A549 (cell line): ENCODE results near the gene C20orf204. TPM values are rescaled to one million over a fixed set of nuclear protein-coding genes. Genes with fewer than 3 reads are reported as not detected.

Experiments used
- ATAC-seq, 2 experiments: fragments of 200-7000 bp in 1 of 2; fragments of >200 bp in 1 of 2; cut with Nextera tagmentation in 1 of 2; cut with Tn5 transposase in 1 of 2; 3 replicates each; pipeline versions ENCODE4 v1.8.0 to v1.9.1; 2018 to 2020; ENCODE audit warnings: mild to moderate bottlenecking in 1 of 2, moderate library complexity in 1 of 2
- CTCF ChIA-PET: fragments of 300-600 bp; sonication (Branson Sonifier 250); formaldehyde crosslinking; extraction: SDS; loops from one replicate; lab custom pipeline; 2021; ENCODE audit warnings: antibody characterized with exemption, inconsistent platforms; lab: Yijun Ruan, JAX
- POLR2A ChIA-PET: fragments of 350-600 bp; formaldehyde crosslinking; extraction: SDS; loops from one replicate; lab custom pipeline; 2021; ENCODE audit warnings: antibody characterized with exemption, inconsistent platforms; lab: Yijun Ruan, JAX
- DNase-seq, 2 experiments: peaks; one replicate each; pipeline versions ENCODE4 v3.0.0 to v3.0.0-alpha.2; 2011 to 2016; ENCODE audit warnings: low read depth in 1 of 2, low spot score in 1 of 2
- FAIRE-seq: peaks from 2 replicates; lab custom pipeline; 2011; peaks lifted over from hg19 to GRCh38; lab: Jason Lieb, UNC
- H3K27ac ChIP-seq, 2 experiments: fragments of >200 bp; sonication (Bioruptor Twin); formaldehyde crosslinking; 3 replicates each; pipeline ENCODE4 v1.5.1; 2016 to 2017
- H3K4me1 ChIP-seq: fragments of >200 bp; sonication (Bioruptor Twin); formaldehyde crosslinking; 3 replicates; pipeline ENCODE4 v1.6.1; 2016
- H3K4me2 ChIP-seq: fragments of >200 bp; sonication (Bioruptor Twin); formaldehyde crosslinking; 3 replicates; pipeline ENCODE4 v1.6.1; 2016
- H3K4me3 ChIP-seq: fragments of >200 bp; sonication (Bioruptor Twin); formaldehyde crosslinking; 3 replicates; pipeline ENCODE4 v1.5.1; 2016
- H3K9me3 ChIP-seq: fragments of >200 bp; sonication (Bioruptor Twin); formaldehyde crosslinking; 3 replicates; pipeline ENCODE4 v1.6.1; 2016
- ATOH8 ChIP-seq: fragments of 250-450 bp; sonication (Bioruptor Pico); IDR thresholded peaks from 2 replicates; pipeline ENCODE4 v1.5.0; 2020; ENCODE audit warnings: low read depth, mild to moderate bottlenecking, moderate library complexity
- CEBPB ChIP-seq, 2 experiments: fragments of >200 bp in 1 of 2; sonication (Bioruptor Twin) in 1 of 2; formaldehyde crosslinking in 1 of 2; IDR thresholded peaks; 2 replicates each; pipeline ENCODE4 v1.6.1; 2012 to 2016
- EHF ChIP-seq: fragments of 250-450 bp; sonication (Bioruptor Pico); IDR thresholded peaks from 2 replicates; pipeline ENCODE4 v1.5.0; 2020; ENCODE audit warnings: mild to moderate bottlenecking
- HOXA7 ChIP-seq: fragments of 250-450 bp; sonication (Bioruptor Pico); IDR thresholded peaks from 2 replicates; pipeline ENCODE4 v1.5.0; 2020; ENCODE audit warnings: mild to moderate bottlenecking, moderate library complexity
- JUN ChIP-seq, 2 experiments: fragments of >200 bp; sonication (Bioruptor Twin); formaldehyde crosslinking; IDR thresholded peaks; 2 replicates in 1 of 2; 3 replicates in 1 of 2; pipeline ENCODE4 v1.6.1; 2016 to 2017
- MAX ChIP-seq: IDR thresholded peaks from 2 replicates; pipeline ENCODE4 v1.6.1; 2012
- MYC ChIP-seq: IDR thresholded peaks from 2 replicates; pipeline ENCODE4 v1.6.1; 2012; ENCODE audit warnings: mild to moderate bottlenecking, inconsistent platforms, low read length, improper control_type of control experiment, borderline replicate concordance
- PHF8 ChIP-seq: fragments of 200-600 bp; sonication (generic); IDR thresholded peaks from 2 replicates; pipeline ENCODE4 v1.6.1; 2016; ENCODE audit warnings: low read depth, mild to moderate bottlenecking, antibody characterized with exemption, moderate library complexity, borderline replicate concordance
- POLR2A ChIP-seq: IDR thresholded peaks from 2 replicates; pipeline ENCODE4 v1.6.1; 2012; ENCODE audit warnings: mild to moderate bottlenecking, low read length
- POLR2AphosphoS2 ChIP-seq: conservative IDR thresholded peaks from 2 replicates; pipeline ENCODE4 v1.6.1; 2012; ENCODE audit warnings: low read length, improper control_type of control experiment, inconsistent platforms
- REST ChIP-seq: fragments of 200-600 bp; sonication (generic); IDR thresholded peaks from 2 replicates; pipeline ENCODE4 v1.6.1; 2016; ENCODE audit warnings: antibody characterized with exemption, mild to moderate bottlenecking, moderate library complexity
- SMC3 ChIP-seq: fragments of >200 bp; sonication (Bioruptor Twin); formaldehyde crosslinking; IDR thresholded peaks from 3 replicates; pipeline ENCODE4 v1.6.1; 2018; ENCODE audit warnings: inconsistent platforms
- USF2 ChIP-seq: fragments of 450-650 bp; IDR thresholded peaks from 2 replicates; pipeline ENCODE4 v1.6.1; 2014; ENCODE audit warnings: antibody characterized with exemption
- WGBS: methylation state at CpG from one replicate; pipeline ENCODE4 v1.1.6; 2017; ENCODE audit errors: missing lambda C conversion rate; 5-methylcytosine and 5-hydroxymethylcytosine counted together
- polyA plus RNA-seq, 4 experiments: library from polyadenylated mRNA; depleted of rRNA in 3 of 4; stranded (reverse); fragments of >200 nt; fragmentation: RNase III in 1 of 4; extraction: RNeasy Plus Mini Kit Qiagen cat#74134 plus additional on column Dnase treatment in 1 of 4; gene quantifications; 2 replicates in 3 of 4; 3 replicates in 1 of 4; pipeline ENCODE4 v1.2.3, GENCODE V29; 2011 to 2017
- TF ChIP-seq, protein P1 (sequence below): fragments of >200 bp; sonication (Bioruptor Twin); formaldehyde crosslinking; IDR thresholded peaks from 3 replicates; pipeline ENCODE4 v1.6.1; 2016

Gene C20orf204
- polyA plus RNA-seq, 2 of the 4 experiments (the other 2 are of a cell fraction) = 0.21 to 0.59 TPM

- 4% methylated on average over 22 of the region's 85 CpGs for WGBS
- Histone ChIP-seq H3K4me3 (peak within 1 kb of the TSS; percentile 97), H3K9me3 (no peaks in the 10 kb centered on the region), H3K4me1 (peaks cover 49% of the 10 kb centered on the region), H3K27ac (peak within 1 kb of the TSS; percentile 96 to 98), H3K4me2 (peak within 1 kb of the TSS; percentile 99)
- DNase-seq (peak; percentile 96), FAIRE-seq (no peak), ATAC-seq (peak; percentile 83 to 91)
- CTCF ChIA-PET = interaction anchor here (0.7 to 7.2 kb wide), 7 partner anchors 10 to 525 kb away, joined by 3 to 143 read pairs (median 5); partner anchors contain the start of gene C20orf204
- TF ChIP-seq MYC (peak; percentile 90), POLR2A (peak; percentile 56), MAX (peak; percentile 85), EHF (no peak), USF2 (no peak; the same call in 1 of the 2 replicates), CEBPB (IDR thresholded peaks at IDR 0.05) (no peak), JUN (IDR thresholded peaks at IDR 0.05) (peak in 1 of 2 experiments; percentile 81; a peak in 3 of 5 replicates), PHF8 (peak; percentile 91)
- TF ChIP-seq, protein P1, sequence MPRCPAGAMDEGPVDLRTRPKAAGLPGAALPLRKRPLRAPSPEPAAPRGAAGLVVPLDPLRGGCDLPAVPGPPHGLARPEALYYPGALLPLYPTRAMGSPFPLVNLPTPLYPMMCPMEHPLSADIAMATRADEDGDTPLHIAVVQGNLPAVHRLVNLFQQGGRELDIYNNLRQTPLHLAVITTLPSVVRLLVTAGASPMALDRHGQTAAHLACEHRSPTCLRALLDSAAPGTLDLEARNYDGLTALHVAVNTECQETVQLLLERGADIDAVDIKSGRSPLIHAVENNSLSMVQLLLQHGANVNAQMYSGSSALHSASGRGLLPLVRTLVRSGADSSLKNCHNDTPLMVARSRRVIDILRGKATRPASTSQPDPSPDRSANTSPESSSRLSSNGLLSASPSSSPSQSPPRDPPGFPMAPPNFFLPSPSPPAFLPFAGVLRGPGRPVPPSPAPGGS = peak; percentile 78
- TF ChIP-seq, all 56 proteins: peak for 6
- POLR2A ChIA-PET = interaction anchor here (0.6 to 1.9 kb wide), 10 partner anchors 9 to 542 kb away, joined by 3 to 29 read pairs (median 6); partner anchors contain the start of genes OPRL1, PPDPF, RGS19 and SOX18
These were observed 26.8 kb downstream of the C20orf204 start, which contains the start of gene TCEA2 for GRCh38 chr20:64062596-64063388. Gene TCEA2, plus strand, starts transcription at chr20:64063198. Its CDS starts 115 bp downstream, at chr20:64063313.

DNA sequence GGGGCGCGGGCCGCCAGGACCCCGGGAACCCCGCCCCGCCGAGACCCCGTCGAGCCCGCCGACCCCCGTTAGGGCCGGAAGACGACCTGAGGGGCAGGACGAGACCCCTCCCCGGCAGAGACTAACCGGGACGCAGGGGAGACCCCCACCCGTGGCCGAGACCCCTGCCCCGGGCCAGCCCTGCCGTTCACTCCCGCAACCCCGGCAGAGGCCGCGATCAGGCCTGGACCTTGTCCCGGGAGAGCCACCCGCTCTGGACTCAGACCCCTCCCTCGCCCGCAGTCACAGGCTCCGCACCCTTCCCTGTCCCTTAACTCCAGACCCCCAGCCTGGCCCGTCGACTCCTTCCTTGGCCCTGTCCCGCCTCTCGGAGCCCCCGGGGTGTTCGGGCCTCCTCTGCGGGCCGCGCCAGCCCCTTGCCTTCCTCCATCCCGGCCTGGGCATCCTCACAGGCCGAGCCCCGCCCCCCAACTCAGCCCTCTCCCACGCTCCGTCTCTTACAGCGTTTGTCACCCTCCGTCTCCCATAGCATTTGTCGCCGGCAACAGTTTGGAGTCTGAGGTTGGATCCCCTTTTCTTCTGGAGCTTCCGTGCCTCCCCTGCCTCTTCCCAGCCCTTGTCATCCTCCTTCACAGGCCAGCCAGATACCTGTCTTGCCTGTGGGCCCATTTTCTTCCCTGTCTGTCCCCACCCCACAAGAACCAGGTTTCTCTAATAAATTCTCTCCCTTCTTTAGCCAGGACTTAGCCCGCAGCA, 27.6 kb downstream of the C20orf204 start:
- H3K9me3 ChIP-seq = no peaks in the 10 kb centered on the region
- peak overlapping the region; percentile 97 for H3K4me3 ChIP-seq
- DNase-seq (no peak), ATAC-seq (peak in 1 of 2 experiments; percentile 27; a peak in 3 of 6 replicates), FAIRE-seq (no peak)
- peak overlapping the region; percentile 99 for H3K4me2 ChIP-seq
- H3K27ac ChIP-seq = peak overlapping the region; percentile 96 to 98
- POLR2A ChIA-PET = interaction anchor here (0.6 to 1.9 kb wide), 12 partner anchors 8 to 543 kb away, joined by 3 to 29 read pairs (median 4); partner anchors contain the start of genes OPRL1, PPDPF, PRPF6 and RGS19
- H3K4me1 ChIP-seq = peaks cover 41% of the 10 kb centered on the region
- WGBS = 4% methylated on average over 29 of the region's 51 CpGs
- TF ChIP-seq ATOH8 = no peak
- TF ChIP-seq REST = no peak
- no peak for TF ChIP-seq POLR2AphosphoS2
- no peak for TF ChIP-seq CEBPB (IDR thresholded peaks at IDR 0.05)
- TF ChIP-seq SMC3 = no peak
- TF ChIP-seq HOXA7 = no peak
- CTCF ChIA-PET = interaction anchor here (1.2 to 7.2 kb wide), 7 partner anchors 11 to 526 kb away, joined by 3 to 143 read pairs (median 7); partner anchors contain the start of gene C20orf204
